HepG2 (cell line): ENCODE measurements around the gene EMC9. TPM values are rescaled to one million over a fixed set of nuclear protein-coding genes. Genes with fewer than 3 reads are reported as not detected.

Experiments
- HMGXB4 ChIP-seq, 2 experiments: sonication (generic) in 1 of 2; formaldehyde crosslinking in 1 of 2; IDR thresholded peaks; 2 replicates each; pipeline versions ENCODE4 v1.4.0 to v1.6.1; 2018 to 2020; ENCODE audit warnings: missing genetic modification reagents in 2 of 2, borderline replicate concordance in 1 of 2, low read depth in 1 of 2, mild to moderate bottlenecking in 1 of 2, missing biosample characterization in 1 of 2
- NFE2 ChIP-seq: sonication (generic); formaldehyde crosslinking; IDR thresholded peaks from 2 replicates; pipeline ENCODE4 v1.4.0; 2020; ENCODE audit warnings: missing genetic modification reagents
- NKX3-1 ChIP-seq: sonication (generic); formaldehyde crosslinking; IDR thresholded peaks from 2 replicates; pipeline ENCODE4 v1.5.0; 2020; ENCODE audit warnings: missing genetic modification reagents
- PCBP2 ChIP-seq: fragments of 200-400 bp; formaldehyde crosslinking; optimal IDR thresholded peaks from 2 replicates; pipeline ENCODE3; 2018; ENCODE audit warnings: low read length, low read depth; ENCODE audit not compliant: poor library complexity, severe bottlenecking
- RAD51 ChIP-seq: fragments of 450-650 bp; IDR thresholded peaks from 2 replicates; pipeline ENCODE4 v1.6.1; 2016; ENCODE audit warnings: borderline replicate concordance
- SMARCC2 ChIP-seq: fragments of 450-650 bp; IDR thresholded peaks from 2 replicates; pipeline ENCODE4 v1.6.1; 2017; ENCODE audit warnings: antibody characterized with exemption, mild to moderate bottlenecking
- SMARCE1 ChIP-seq: fragments of 450-650 bp; IDR thresholded peaks from 2 replicates; pipeline ENCODE4 v1.6.1; 2017; ENCODE audit warnings: borderline replicate concordance
- SNAPC4 ChIP-seq: sonication (generic); formaldehyde crosslinking; IDR thresholded peaks from 2 replicates; pipeline ENCODE4 v1.4.0; 2020; ENCODE audit warnings: mild to moderate bottlenecking, missing genetic modification reagents
- SRSF1 ChIP-seq: fragments of 200-400 bp; formaldehyde crosslinking; optimal IDR thresholded peaks from 2 replicates; pipeline ENCODE3; 2017; ENCODE audit warnings: mild to moderate bottlenecking, low read depth, low read length, moderate library complexity
- ZBTB43 ChIP-seq: sonication (generic); formaldehyde crosslinking; conservative IDR thresholded peaks from 2 replicates; pipeline ENCODE4 v1.4.0; 2020; ENCODE audit warnings: missing genetic modification reagents
- ZMAT3 ChIP-seq: sonication (generic); formaldehyde crosslinking; conservative IDR thresholded peaks from 2 replicates; pipeline ENCODE4 v1.7.0; 2021; ENCODE audit warnings: missing genetic modification reagents
- ZNF281 ChIP-seq: sonication (generic); formaldehyde crosslinking; IDR thresholded peaks from 2 replicates; pipeline ENCODE4 v1.4.0; 2020; ENCODE audit warnings: missing genetic modification reagents, borderline replicate concordance
- ZNF350 ChIP-seq: sonication (generic); formaldehyde crosslinking; IDR thresholded peaks from 2 replicates; pipeline ENCODE4 v1.4.0; 2020; ENCODE audit warnings: mild to moderate bottlenecking, low read depth, missing genetic modification reagents, borderline replicate concordance
- ZNF432 ChIP-seq: sonication (generic); formaldehyde crosslinking; IDR thresholded peaks from 2 replicates; pipeline ENCODE4 v1.5.0; 2020; ENCODE audit warnings: missing genetic modification reagents, mild to moderate bottlenecking, borderline replicate concordance
- ZNF44 ChIP-seq: sonication (generic); formaldehyde crosslinking; IDR thresholded peaks from 2 replicates; pipeline ENCODE4 v1.5.1; 2020; ENCODE audit warnings: mild to moderate bottlenecking, missing genetic modification reagents
- ZNF550 ChIP-seq: sonication (generic); formaldehyde crosslinking; IDR thresholded peaks from 2 replicates; pipeline ENCODE4 v1.4.0; 2020; ENCODE audit warnings: mild to moderate bottlenecking, missing genetic modification reagents, borderline replicate concordance
- ZNF570 ChIP-seq: sonication (generic); formaldehyde crosslinking; IDR thresholded peaks from 2 replicates; pipeline ENCODE4 v1.4.0; 2020; ENCODE audit warnings: mild to moderate bottlenecking, missing genetic modification reagents, borderline replicate concordance
- ZNF768 ChIP-seq: sonication (generic); formaldehyde crosslinking; IDR thresholded peaks from 2 replicates; pipeline ENCODE4 v1.4.0; 2020; ENCODE audit warnings: missing genetic modification reagents
- ZSCAN25 ChIP-seq: sonication (generic); formaldehyde crosslinking; IDR thresholded peaks from 2 replicates; pipeline ENCODE4 v1.8.0; 2022; ENCODE audit warnings: mild to moderate bottlenecking, missing genetic modification reagents
- polyA plus RNA-seq, 8 experiments: library from polyadenylated mRNA; depleted of rRNA in 3 of 8; stranded (reverse) in 7 of 8; unstranded in 1 of 8; fragments of >200 nt; fragmentation: Illumina TruSeq in 4 of 8; extraction: Trizol in 4 of 8; gene quantifications; 2 replicates each; pipeline versions ENCODE4 v1.2.1 to v1.2.3, GENCODE V29; 2011 to 2016; ENCODE audit warnings: low read depth in 4 of 8, missing spikeins in 1 of 8, mixed read lengths in 1 of 8; ENCODE audit not compliant: insufficient read depth in 1 of 8
- total RNA-seq, 5 experiments: library from RNA; depleted of rRNA; stranded (reverse); fragments of >200 nt; fragmentation: Illumina TruSeq; extraction: Trizol; gene quantifications; 2 replicates each; pipeline ENCODE4 v1.2.3, GENCODE V29; 2016; ENCODE audit warnings: low read depth in 1 of 5

The EMC9 gene
- total and polyA plus RNA-seq, 2 of the 13 experiments (the other 11 are each of a cell fraction or from before 2014, with no cell fraction given) = 60.5 to 78.7 TPM

GRCh38 chr14:24131549-24131966 lies 9.8 kb downstream of the EMC9 start (continued):
- no peak for TF ChIP-seq SNAPC4 (CRISPR knock-in tag)
- no peak for TF ChIP-seq SMARCE1
- no peak for TF ChIP-seq RAD51
- TF ChIP-seq ZBTB43 (CRISPR knock-in tag) = no peak
- no peak for TF ChIP-seq NFE2
- no peak for TF ChIP-seq ZNF350
- TF ChIP-seq ZNF432 = no peak
- peak; percentile 38 for TF ChIP-seq PCBP2
- no peak for TF ChIP-seq ZNF550
- no peak for TF ChIP-seq NKX3-1 (CRISPR knock-in tag)
- no peak for TF ChIP-seq HMGXB4 (CRISPR knock-in tag; IDR thresholded peaks at IDR 0.05; ENCODE audit: borderline replicate concordance in 1 of 2, low read depth in 1 of 2)
- TF ChIP-seq SRSF1 = no peak
- TF ChIP-seq ZSCAN25 = no peak
- TF ChIP-seq ZNF768 (CRISPR knock-in tag) = peak; percentile 51; the same call in 1 of the 2 replicates
- no peak for TF ChIP-seq ZNF570 (CRISPR knock-in tag)
- no peak for TF ChIP-seq ZMAT3
- TF ChIP-seq SMARCC2 = no peak
- no peak for TF ChIP-seq ZNF281 (CRISPR knock-in tag)
- 0 out of 2 replicates have a peak, but pooled peaks have one; percentile 46 for TF ChIP-seq ZNF44 (CRISPR knock-in tag)
